Chondrocyte (in vitro differentiated cells): ENCODE results near the gene SLC39A9. TPM values are rescaled to one million over a fixed set of nuclear protein-coding genes. Genes with fewer than 3 reads are reported as not detected.

Source experiments
- DNase-seq: peaks from one replicate; pipeline ENCODE4 v3.0.0; 2021; ENCODE audit warnings: mixed read lengths, low spot score
- H3K27ac Mint-ChIP-seq: one replicate; pipeline ENCODE4 v1.8.0; 2021; ENCODE audit warnings: mild to moderate bottlenecking, moderate library complexity, mixed read lengths; ENCODE audit not compliant: unreplicated experiment
- H3K27me3 Mint-ChIP-seq: 2 replicates; pipeline ENCODE4 v1.8.0; 2021; ENCODE audit warnings: low read depth, mixed read lengths
- H3K36me3 Mint-ChIP-seq: 2 replicates; pipeline ENCODE4 v1.8.0; 2021; ENCODE audit warnings: low read depth, mixed read lengths
- H3K4me1 Mint-ChIP-seq: 2 replicates; pipeline ENCODE4 v1.8.0; 2021; ENCODE audit warnings: low read depth, mild to moderate bottlenecking, mixed read lengths
- H3K4me3 Mint-ChIP-seq: one replicate; pipeline ENCODE4 v1.8.0; 2021; ENCODE audit warnings: mild to moderate bottlenecking, moderate library complexity, mixed read lengths; ENCODE audit not compliant: unreplicated experiment
- H3K9me3 Mint-ChIP-seq: 2 replicates; pipeline ENCODE4 v1.8.0; 2021; ENCODE audit warnings: low read depth, mixed read lengths
- CTCF ChIP-seq: fragments of 200-600 bp; sonication (generic); IDR thresholded peaks from 2 replicates; pipeline ENCODE4 v1.5.0; 2021; ENCODE audit warnings: antibody characterized with exemption, mild to moderate bottlenecking, moderate library complexity
- total RNA-seq: library from RNA; stranded (reverse); gene quantifications from 3 replicates; pipeline ENCODE4 v1.2.1, GENCODE V29; 2021

Gene SLC39A9
- total RNA-seq, 1 donor from 2014 or later: 78.9 TPM

- H3K27me3 Mint-ChIP-seq: peaks cover 3% of the 10 kb centered on the region
- peaks cover 19% of the 10 kb centered on the region for H3K4me1 Mint-ChIP-seq
- H3K4me3 Mint-ChIP-seq: no peak overlapping the region
- no peak for TF ChIP-seq CTCF
- H3K9me3 Mint-ChIP-seq: no peaks in the 10 kb centered on the region
- DNase-seq: no peak
- no peak overlapping the region for H3K27ac Mint-ChIP-seq
- H3K36me3 Mint-ChIP-seq: peaks cover 2% of the 10 kb centered on the region
Observed at GRCh38 chr14:69357544-69358200, 40.8 kb upstream of the SLC39A9 start.

- TF ChIP-seq CTCF: no peak
- Mint-ChIP-seq H3K27me3 (peaks cover 3% of the 10 kb centered on the region), H3K27ac (no peak overlapping the region), H3K36me3 (peaks cover 1% of the 10 kb centered on the region), H3K9me3 (no peaks in the 10 kb centered on the region), H3K4me3 (no peak overlapping the region), H3K4me1 (peaks cover 19% of the 10 kb centered on the region)
- no peak for DNase-seq
Observed at GRCh38 chr14:69358233-69358963, 40.1 kb upstream of the SLC39A9 start.

GRCh38 chr14:69358966-69359365 lies 39.5 kb upstream of the SLC39A9 start:
- H3K27me3 Mint-ChIP-seq: peaks cover 3% of the 10 kb centered on the region
- H3K27ac Mint-ChIP-seq: no peak overlapping the region
- TF ChIP-seq CTCF: no peak
- no peak overlapping the region for H3K4me3 Mint-ChIP-seq
- H3K4me1 Mint-ChIP-seq: peaks cover 19% of the 10 kb centered on the region
- no peaks in the 10 kb centered on the region for H3K9me3 Mint-ChIP-seq
- H3K36me3 Mint-ChIP-seq: peaks cover 1% of the 10 kb centered on the region
- no peak for DNase-seq

GRCh38 chr14:69360438-69361108 lies 37.9 kb upstream of the SLC39A9 start:
- peaks cover 3% of the 10 kb centered on the region for H3K27me3 Mint-ChIP-seq
- peaks cover 7% of the 10 kb centered on the region for H3K4me1 Mint-ChIP-seq
- no peak overlapping the region for H3K27ac Mint-ChIP-seq
- H3K36me3 Mint-ChIP-seq: no peaks in the 10 kb centered on the region
- no peak overlapping the region for H3K4me3 Mint-ChIP-seq
- no peaks in the 10 kb centered on the region for H3K9me3 Mint-ChIP-seq
- no peak for DNase-seq
- TF ChIP-seq CTCF: no peak

GRCh38 chr14:69363055-69363454 lies 35.4 kb upstream of the SLC39A9 start:
- no peak for DNase-seq

More at GRCh38 chr14:69363055-69363454, 35.4 kb upstream of the SLC39A9 start:
- no peak overlapping the region for H3K27ac Mint-ChIP-seq
- no peaks in the 10 kb centered on the region for H3K36me3 Mint-ChIP-seq
- peaks cover 3% of the 10 kb centered on the region for H3K27me3 Mint-ChIP-seq
- no peak overlapping the region for H3K4me3 Mint-ChIP-seq
- H3K4me1 Mint-ChIP-seq: no peaks in the 10 kb centered on the region
- H3K9me3 Mint-ChIP-seq: no peaks in the 10 kb centered on the region
- peak; percentile 76 for TF ChIP-seq CTCF
